Fibroblast of lung (primary cell): ENCODE measurements around the gene GLMP.
"Not testable (repeated sequence)": the region's sequence is repeated elsewhere in the genome, so short reads cannot be mapped to it uniquely, and the experiment has no call there.

Experiments used
- EZH2 ChIP-seq: IDR thresholded peaks from 2 replicates; pipeline ENCODE4 v1.5.1; 2012; ENCODE audit warnings: low read length, control low read depth, mild to moderate bottlenecking; ENCODE audit errors: missing control alignments
- TF ChIP-seq, protein P1 (sequence below), 2 donors: IDR thresholded peaks in 1 of 2; conservative IDR thresholded peaks in 1 of 2; 1 replicate in 1 of 2; 2 replicates in 1 of 2; pipeline ENCODE4 v1.5.1; 2011 to 2012; ENCODE audit warnings: low read length in 2 of 2, control low read depth in 1 of 2, inconsistent platforms in 1 of 2, low read depth in 1 of 2, mild to moderate bottlenecking in 1 of 2

DNA sequence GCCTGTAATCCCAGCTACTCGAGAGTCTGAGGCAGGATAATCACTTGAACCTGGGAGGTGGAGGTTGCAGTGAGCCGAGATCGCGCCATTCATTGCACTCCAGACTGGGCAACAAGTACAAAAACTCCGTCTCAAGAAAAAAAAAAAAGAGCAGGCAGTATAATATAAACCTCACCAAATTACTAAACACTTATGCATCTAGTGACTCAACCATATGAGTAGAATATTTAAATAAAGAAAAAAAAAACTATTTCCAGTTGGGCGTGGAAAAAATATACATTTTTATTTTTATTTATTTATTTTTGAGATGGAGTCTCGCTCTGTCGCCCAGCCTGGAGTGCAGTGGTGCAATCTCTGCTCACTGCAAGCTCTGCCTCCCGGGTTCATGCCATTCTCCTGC lies 27.7 kb upstream of the GLMP start:
- TF ChIP-seq, protein P1, sequence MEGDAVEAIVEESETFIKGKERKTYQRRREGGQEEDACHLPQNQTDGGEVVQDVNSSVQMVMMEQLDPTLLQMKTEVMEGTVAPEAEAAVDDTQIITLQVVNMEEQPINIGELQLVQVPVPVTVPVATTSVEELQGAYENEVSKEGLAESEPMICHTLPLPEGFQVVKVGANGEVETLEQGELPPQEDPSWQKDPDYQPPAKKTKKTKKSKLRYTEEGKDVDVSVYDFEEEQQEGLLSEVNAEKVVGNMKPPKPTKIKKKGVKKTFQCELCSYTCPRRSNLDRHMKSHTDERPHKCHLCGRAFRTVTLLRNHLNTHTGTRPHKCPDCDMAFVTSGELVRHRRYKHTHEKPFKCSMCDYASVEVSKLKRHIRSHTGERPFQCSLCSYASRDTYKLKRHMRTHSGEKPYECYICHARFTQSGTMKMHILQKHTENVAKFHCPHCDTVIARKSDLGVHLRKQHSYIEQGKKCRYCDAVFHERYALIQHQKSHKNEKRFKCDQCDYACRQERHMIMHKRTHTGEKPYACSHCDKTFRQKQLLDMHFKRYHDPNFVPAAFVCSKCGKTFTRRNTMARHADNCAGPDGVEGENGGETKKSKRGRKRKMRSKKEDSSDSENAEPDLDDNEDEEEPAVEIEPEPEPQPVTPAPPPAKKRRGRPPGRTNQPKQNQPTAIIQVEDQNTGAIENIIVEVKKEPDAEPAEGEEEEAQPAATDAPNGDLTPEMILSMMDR (conservative IDR thresholded peaks at IDR 0.05 in 1 of 2, IDR thresholded peaks at IDR 0.05 in 1 of 2; ENCODE audit: low read depth in 1 of 2, low read length in 2 of 2), result not testable (repeated sequence)
- TF ChIP-seq EZH2, result not testable (repeated sequence)
